ENCODE measurements around the gene CDK1.
"Not testable (repeated sequence)": the region's sequence is repeated elsewhere in the genome, so short reads cannot be mapped to it uniquely, and the experiment has no call there.

The CDK1 gene

GRCh38 chr10:60818134-60818770, 40.0 kb downstream of the CDK1 start:
- no peak for DNase-seq

DNA sequence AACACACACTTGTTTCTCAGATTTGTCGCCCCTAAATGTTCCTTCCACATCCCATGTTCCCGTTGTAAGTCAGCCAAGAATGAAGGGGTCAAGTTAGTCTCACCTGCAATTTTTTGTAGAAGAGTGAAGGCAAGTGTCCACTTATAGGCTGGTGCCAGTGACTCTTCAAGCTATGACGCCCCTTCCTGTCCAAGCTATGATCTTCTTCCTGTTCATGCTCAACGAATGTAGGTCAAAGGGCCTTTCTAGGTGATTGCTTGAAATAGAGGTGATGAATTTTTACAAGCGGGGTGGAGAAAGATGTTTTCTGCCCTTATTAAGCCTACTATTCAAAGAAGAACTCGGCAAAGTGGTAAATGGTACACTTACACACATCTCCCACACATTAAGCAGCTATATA, 41.0 kb downstream of the CDK1 start:
- no peak for DNase-seq

GRCh38 chr10:60820093-60820754, 41.9 kb downstream of the CDK1 start:
- DNase-seq: no peak

GRCh38 chr10:60821656-60822055, 43.4 kb downstream of the CDK1 start:
- no peak for DNase-seq

- DNase-seq: no peak
These were observed 44.5 kb downstream of the CDK1 start for GRCh38 chr10:60822809-60823208.

- no peak for DNase-seq
These were observed 45.0 kb downstream of the CDK1 start for GRCh38 chr10:60823324-60823723.

GRCh38 chr10:60825520-60825919, 47.2 kb downstream of the CDK1 start:
- no peak for DNase-seq

GRCh38 chr10:60827791-60828488, 49.7 kb downstream of the CDK1 start:
- no peak for DNase-seq

- no peak for DNase-seq
These were observed 50.2 kb downstream of the CDK1 start for GRCh38 chr10:60828489-60828852.

- DNase-seq: not testable (repeated sequence)
These were observed 53.9 kb downstream of the CDK1 start for GRCh38 chr10:60832136-60832535.

GRCh38 chr10:60834401-60834800, 56.1 kb downstream of the CDK1 start:
- no peak for DNase-seq

DNA sequence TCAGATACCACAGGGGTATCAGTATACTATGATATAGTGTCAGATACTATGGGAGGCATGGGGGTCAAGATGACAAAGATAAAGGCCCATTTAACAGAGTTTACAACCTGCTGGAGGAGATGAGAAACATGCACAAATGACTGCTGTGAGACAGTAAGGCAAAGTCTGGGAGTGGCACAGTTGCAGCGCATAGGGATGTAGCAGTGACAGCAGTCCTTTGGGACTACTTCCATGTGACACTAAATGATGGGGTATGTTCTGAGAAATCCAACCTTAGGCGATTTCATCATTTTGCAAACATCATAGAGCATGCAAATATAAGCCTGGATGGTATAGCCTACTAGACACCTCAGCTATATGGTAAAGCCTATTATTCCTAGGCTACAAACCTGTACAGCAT, 56.8 kb downstream of the CDK1 start:
- DNase-seq: no peak

GRCh38 chr10:60841227-60841626, 62.9 kb downstream of the CDK1 start:
- DNase-seq: not testable (repeated sequence)

- DNase-seq: no peak
These were observed 64.4 kb downstream of the CDK1 start for GRCh38 chr10:60842694-60843093.

Data from stimulated activated CD4-positive, alpha-beta T cell treated with anti-CD3 and anti-CD28 coated beads, Interleukin-12 subunit alpha, Interleukin-12 subunit beta, amount 100 ng/mL, for 4 hours (primary cell).